BLaER1 (cell line): ENCODE data around the gene LSR.
A peak's percentile ranks its signal among the peaks of the same experiment; 100 is the strongest.

Source experiments
- H3K27ac ChIP-seq: shearing (Covaris generic); formaldehyde crosslinking; 2 replicates; pipeline ENCODE4 v1.8.1; 2022
- H3K27me3 ChIP-seq: shearing (Covaris generic); formaldehyde crosslinking; 2 replicates; pipeline ENCODE4 v1.8.1; 2022
- H3K36me3 ChIP-seq: shearing (Covaris generic); formaldehyde crosslinking; 2 replicates; pipeline ENCODE4 v1.8.1; 2022
- H3K4me1 ChIP-seq: shearing (Covaris generic); formaldehyde crosslinking; 2 replicates; pipeline ENCODE4 v1.8.1; 2022
- H3K4me2 ChIP-seq: shearing (Covaris generic); formaldehyde crosslinking; 2 replicates; pipeline ENCODE4 v1.8.1; 2022
- H3K4me3 ChIP-seq: shearing (Covaris generic); formaldehyde crosslinking; 2 replicates; pipeline ENCODE4 v1.8.1; 2022
- H3K9ac ChIP-seq: shearing (Covaris generic); formaldehyde crosslinking; 2 replicates; pipeline ENCODE4 v1.8.1; 2022
- H3K9me3 ChIP-seq: shearing (Covaris generic); formaldehyde crosslinking; 2 replicates; pipeline ENCODE4 v1.8.1; 2022
- H4K20me1 ChIP-seq: shearing (Covaris generic); formaldehyde crosslinking; 2 replicates; pipeline ENCODE4 v1.8.1; 2022
- Cebpa-rat ChIP-seq: shearing (Covaris generic); IDR thresholded peaks from 2 replicates; pipeline ENCODE4 v1.8.1; 2022

LSR gene

GRCh38 chr19:35298561-35298972 is 49.8 kb downstream of the LSR start:
- peak overlapping the region; percentile 74; the same call in 1 of the 2 replicates for H3K27ac ChIP-seq
- H3K4me1 ChIP-seq = peaks cover 60% of the 10 kb centered on the region
- H3K4me2 ChIP-seq = peak overlapping the region; percentile 77; the same call in 1 of the 2 replicates
- no peak overlapping the region for H3K9ac ChIP-seq
- no peaks in the 10 kb centered on the region for H3K9me3 ChIP-seq
- H3K27me3 ChIP-seq = no peaks in the 10 kb centered on the region
- no peak overlapping the region for H3K4me3 ChIP-seq
- no peaks in the 10 kb centered on the region for H3K36me3 ChIP-seq
- TF ChIP-seq Cebpa-rat = no peak
- no peaks in the 10 kb centered on the region for H4K20me1 ChIP-seq

GRCh38 chr19:35299523-35300338 is 50.9 kb downstream of the LSR start:
- H3K9ac ChIP-seq = no peak overlapping the region
- peaks cover 60% of the 10 kb centered on the region for H3K4me1 ChIP-seq
- no peaks in the 10 kb centered on the region for H3K9me3 ChIP-seq
- no peaks in the 10 kb centered on the region for H3K27me3 ChIP-seq
- H3K27ac ChIP-seq = no peak overlapping the region
- no peak overlapping the region for H3K4me2 ChIP-seq
- no peak for TF ChIP-seq Cebpa-rat
- no peaks in the 10 kb centered on the region for H3K36me3 ChIP-seq
- no peak overlapping the region for H3K4me3 ChIP-seq
- H4K20me1 ChIP-seq = no peaks in the 10 kb centered on the region

- Histone ChIP-seq H3K9ac (no peak overlapping the region), H4K20me1 (no peaks in the 10 kb centered on the region), H3K27me3 (no peaks in the 10 kb centered on the region), H3K4me2 (no peak overlapping the region), H3K9me3 (no peaks in the 10 kb centered on the region), H3K27ac (no peak overlapping the region), H3K4me1 (peaks cover 60% of the 10 kb centered on the region), H3K4me3 (no peak overlapping the region), H3K36me3 (no peaks in the 10 kb centered on the region)
- TF ChIP-seq Cebpa-rat = no peak
Measured at GRCh38 chr19:35300339-35300649, 51.5 kb downstream of the LSR start.

- H3K4me3 ChIP-seq = no peak overlapping the region
- no peak overlapping the region for H3K9ac ChIP-seq
- H4K20me1 ChIP-seq = no peaks in the 10 kb centered on the region
- H3K36me3 ChIP-seq = no peaks in the 10 kb centered on the region
- peaks cover 59% of the 10 kb centered on the region for H3K4me1 ChIP-seq
- TF ChIP-seq Cebpa-rat = no peak
- no peaks in the 10 kb centered on the region for H3K9me3 ChIP-seq
- H3K27ac ChIP-seq = no peak overlapping the region
- no peak overlapping the region for H3K4me2 ChIP-seq
- H3K27me3 ChIP-seq = no peaks in the 10 kb centered on the region
Measured at GRCh38 chr19:35301961-35302360, 53.2 kb downstream of the LSR start.

GRCh38 chr19:35302446-35302845 is 53.6 kb downstream of the LSR start:
- H3K27ac ChIP-seq = no peak overlapping the region
- no peak overlapping the region for H3K4me3 ChIP-seq
- no peaks in the 10 kb centered on the region for H3K9me3 ChIP-seq
- no peak overlapping the region for H3K4me2 ChIP-seq
- H3K4me1 ChIP-seq = peaks cover 59% of the 10 kb centered on the region
- no peaks in the 10 kb centered on the region for H3K27me3 ChIP-seq
- no peaks in the 10 kb centered on the region for H3K36me3 ChIP-seq
- no peak for TF ChIP-seq Cebpa-rat
- no peaks in the 10 kb centered on the region for H4K20me1 ChIP-seq
- no peak overlapping the region for H3K9ac ChIP-seq

GRCh38 chr19:35303357-35303915 is 54.6 kb downstream of the LSR start:
- TF ChIP-seq Cebpa-rat = no peak
- Histone ChIP-seq H3K27ac (0 out of 2 replicates have a peak overlapping the region, but pooled peaks have one; percentile 22), H3K27me3 (no peaks in the 10 kb centered on the region), H3K9ac (peak overlapping the region; percentile 23; the same call in 1 of the 2 replicates), H4K20me1 (no peaks in the 10 kb centered on the region), H3K4me3 (0 out of 2 replicates have a peak overlapping the region, but pooled peaks have one; percentile 14), H3K36me3 (no peaks in the 10 kb centered on the region), H3K9me3 (no peaks in the 10 kb centered on the region), H3K4me2 (peak overlapping the region; percentile 87), H3K4me1 (peaks cover 59% of the 10 kb centered on the region)

- 0 out of 2 replicates have a peak overlapping the region, but pooled peaks have one; percentile 14 for H3K4me3 ChIP-seq
- H3K36me3 ChIP-seq = no peaks in the 10 kb centered on the region
- H3K27me3 ChIP-seq = no peaks in the 10 kb centered on the region
- H3K27ac ChIP-seq = peak overlapping the region; percentile 39
- TF ChIP-seq Cebpa-rat = no peak
- H3K4me2 ChIP-seq = peak overlapping the region; percentile 87
- H4K20me1 ChIP-seq = no peaks in the 10 kb centered on the region
- H3K9ac ChIP-seq = peak overlapping the region; percentile 23; the same call in 1 of the 2 replicates
- H3K9me3 ChIP-seq = no peaks in the 10 kb centered on the region
- H3K4me1 ChIP-seq = peaks cover 65% of the 10 kb centered on the region
Measured at GRCh38 chr19:35304036-35304435, 55.2 kb downstream of the LSR start.

- no peaks in the 10 kb centered on the region for H3K9me3 ChIP-seq
- no peak for TF ChIP-seq Cebpa-rat
- no peak overlapping the region for H3K4me3 ChIP-seq
- H3K27me3 ChIP-seq = no peaks in the 10 kb centered on the region
- H3K9ac ChIP-seq = no peak overlapping the region
- H3K27ac ChIP-seq = no peak overlapping the region
- peak overlapping the region; percentile 87 for H3K4me2 ChIP-seq
- no peaks in the 10 kb centered on the region for H3K36me3 ChIP-seq
- H3K4me1 ChIP-seq = peaks cover 76% of the 10 kb centered on the region
- H4K20me1 ChIP-seq = no peaks in the 10 kb centered on the region
Measured at GRCh38 chr19:35305181-35305580, 56.4 kb downstream of the LSR start.

GRCh38 chr19:35306473-35307246 is 57.9 kb downstream of the LSR start:
- Histone ChIP-seq H3K27me3 (no peaks in the 10 kb centered on the region), H4K20me1 (no peaks in the 10 kb centered on the region), H3K4me2 (peak overlapping the region; percentile 95), H3K27ac (peak overlapping the region; percentile 83; the same call in 1 of the 2 replicates), H3K36me3 (no peaks in the 10 kb centered on the region), H3K9me3 (no peaks in the 10 kb centered on the region), H3K4me3 (no peak overlapping the region), H3K9ac (no peak overlapping the region), H3K4me1 (peaks cover 91% of the 10 kb centered on the region)
- no peak for TF ChIP-seq Cebpa-rat
